Kidney (tissue), 14 donors: Measurements from ENCODE around the gene CABP4. TPM values are rescaled to one million over a fixed set of nuclear protein-coding genes. Genes with fewer than 3 reads are reported as not detected.

ENCODE experiments used
- DNase-seq, 5 donors: peaks; one replicate each; pipeline ENCODE4 v3.0.0-alpha.2; 2013 to 2020
- FAIRE-seq: peaks from 2 replicates; lab custom pipeline; 2012; peaks lifted over from hg19 to GRCh38; lab: Jason Lieb, UNC
- H3K27ac ChIP-seq, 2 donors: one replicate each; pipeline ENCODE4 v1.7.0; 2013; ENCODE audit warnings: low read depth in 2 of 2, low read length in 2 of 2, inconsistent platforms in 1 of 2
- H3K27me3 ChIP-seq: one replicate; pipeline ENCODE4 v1.7.1; 2013; ENCODE audit warnings: low read length, inconsistent platforms; ENCODE audit not compliant: control insufficient read depth, insufficient read depth
- H3K36me3 ChIP-seq, 3 donors: one replicate each; pipeline versions ENCODE4 v1.7.0 to v1.7.1; 2013; ENCODE audit warnings: low read length in 3 of 3, control low read depth in 1 of 3, inconsistent platforms in 1 of 3; ENCODE audit not compliant: insufficient read depth in 3 of 3, control insufficient read depth in 2 of 3
- H3K4me1 ChIP-seq, 3 donors: one replicate each; pipeline versions ENCODE4 v1.7.0 to v1.7.1; 2013; ENCODE audit warnings: low read length in 3 of 3, inconsistent platforms in 1 of 3, low read depth in 1 of 3; ENCODE audit not compliant: control insufficient read depth in 2 of 3, insufficient read depth in 2 of 3
- H3K4me3 ChIP-seq, 3 donors: one replicate each; pipeline versions ENCODE4 v1.7.0 to v1.8.1; 2013; ENCODE audit warnings: low read length in 3 of 3, control low read depth in 1 of 3, inconsistent platforms in 1 of 3
- H3K9ac ChIP-seq, 3 donors: one replicate each; pipeline versions ENCODE4 v1.7.0 to v1.7.1; 2013; ENCODE audit warnings: low read length in 3 of 3, control low read depth in 1 of 3, inconsistent platforms in 1 of 3
- H3K9me3 ChIP-seq, 3 donors: one replicate each; pipeline versions ENCODE4 v1.7.0 to v1.7.1; 2013; ENCODE audit warnings: low read length in 3 of 3, control low read depth in 1 of 3, inconsistent platforms in 1 of 3; ENCODE audit not compliant: control insufficient read depth in 2 of 3, insufficient read depth in 1 of 3
- intact Hi-C: fragments of 100-400 bp; cut with DNase I; formaldehyde crosslinking; loops from one replicate; pipeline ENCODE4 v1.11.1; 2022
- polyA plus RNA-seq: library from polyadenylated mRNA; stranded (reverse); fragments of 350-450 nt; fragmentation: Illumina TruSeq; extraction: RNeasy Lipid Tissue Mini Kit (QIAGEN cat#74804); gene quantifications from one replicate; pipeline ENCODE4 v1.2.3, GENCODE V29; 2014; ENCODE audit warnings: low read depth, low replicate concordance; ENCODE audit not compliant: insufficient read depth
- total RNA-seq: library from RNA; stranded (reverse); fragmentation: NEBNext Ultra II Directional; extraction: Animal tissue kit (Norgen Biotek cat#: 25700); gene quantifications from one replicate; pipeline ENCODE4 v1.2.1, GENCODE V29; 2021
- TF ChIP-seq, protein P1 (sequence below): IDR thresholded peaks from 3 replicates; pipeline ENCODE4 v1.5.1; 2012; ENCODE audit warnings: mild to moderate bottlenecking, moderate library complexity, borderline replicate concordance; ENCODE audit not compliant: insufficient read depth; ENCODE audit errors: extremely low read depth
- donor health status: control.
- donor health status: control.
- donor health status: control.
- donor health status: control.
- donor health status: control.
- donor health status: DM: yes; HTN: yes; CAD: no.
- donor health status: Normal renal cell carcinoma (clear cell type).

Gene CABP4
- total and polyA plus RNA-seq, 2 donors from 2014 or later, result 0.49 to 3.1 TPM

DNA sequence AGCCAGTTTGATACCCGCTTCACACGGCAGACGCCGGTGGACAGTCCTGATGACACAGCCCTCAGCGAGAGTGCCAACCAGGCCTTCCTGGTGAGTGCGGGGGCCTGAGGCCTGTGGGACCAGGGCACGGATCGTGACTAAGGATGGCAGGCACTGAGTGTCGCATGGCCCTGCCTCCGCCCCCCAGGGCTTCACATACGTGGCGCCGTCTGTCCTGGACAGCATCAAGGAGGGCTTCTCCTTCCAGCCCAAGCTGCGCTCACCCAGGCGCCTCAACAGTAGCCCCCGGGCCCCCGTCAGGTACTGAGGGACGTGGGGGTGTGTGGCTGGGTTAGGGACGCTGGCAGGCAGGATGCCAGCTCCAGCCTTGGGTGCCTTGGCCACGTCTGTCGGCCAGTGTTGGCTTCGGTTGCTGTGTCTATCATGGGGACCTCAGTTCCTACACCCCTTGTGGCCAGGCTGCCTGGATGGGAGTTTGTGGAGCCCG is 20.7 kb upstream of the CABP4 start:
- no peak overlapping the region for H3K27ac ChIP-seq
- FAIRE-seq (no peak), DNase-seq (no peak)
- H3K4me1 ChIP-seq, result peaks cover 0 to 3% (median 0%) of the 10 kb centered on the region in 3 donors
- no peaks in the 10 kb centered on the region for H3K9me3 ChIP-seq
- peaks cover 0 to 9% (median 8%) of the 10 kb centered on the region in 3 donors for H3K36me3 ChIP-seq
- H3K4me3 ChIP-seq, result no peak overlapping the region
- intact Hi-C loops, result no loop called here
- H3K27me3 ChIP-seq, result no peaks in the 10 kb centered on the region
- no peak overlapping the region for H3K9ac ChIP-seq
- TF ChIP-seq, protein P1, sequence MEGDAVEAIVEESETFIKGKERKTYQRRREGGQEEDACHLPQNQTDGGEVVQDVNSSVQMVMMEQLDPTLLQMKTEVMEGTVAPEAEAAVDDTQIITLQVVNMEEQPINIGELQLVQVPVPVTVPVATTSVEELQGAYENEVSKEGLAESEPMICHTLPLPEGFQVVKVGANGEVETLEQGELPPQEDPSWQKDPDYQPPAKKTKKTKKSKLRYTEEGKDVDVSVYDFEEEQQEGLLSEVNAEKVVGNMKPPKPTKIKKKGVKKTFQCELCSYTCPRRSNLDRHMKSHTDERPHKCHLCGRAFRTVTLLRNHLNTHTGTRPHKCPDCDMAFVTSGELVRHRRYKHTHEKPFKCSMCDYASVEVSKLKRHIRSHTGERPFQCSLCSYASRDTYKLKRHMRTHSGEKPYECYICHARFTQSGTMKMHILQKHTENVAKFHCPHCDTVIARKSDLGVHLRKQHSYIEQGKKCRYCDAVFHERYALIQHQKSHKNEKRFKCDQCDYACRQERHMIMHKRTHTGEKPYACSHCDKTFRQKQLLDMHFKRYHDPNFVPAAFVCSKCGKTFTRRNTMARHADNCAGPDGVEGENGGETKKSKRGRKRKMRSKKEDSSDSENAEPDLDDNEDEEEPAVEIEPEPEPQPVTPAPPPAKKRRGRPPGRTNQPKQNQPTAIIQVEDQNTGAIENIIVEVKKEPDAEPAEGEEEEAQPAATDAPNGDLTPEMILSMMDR, result no peak

DNA sequence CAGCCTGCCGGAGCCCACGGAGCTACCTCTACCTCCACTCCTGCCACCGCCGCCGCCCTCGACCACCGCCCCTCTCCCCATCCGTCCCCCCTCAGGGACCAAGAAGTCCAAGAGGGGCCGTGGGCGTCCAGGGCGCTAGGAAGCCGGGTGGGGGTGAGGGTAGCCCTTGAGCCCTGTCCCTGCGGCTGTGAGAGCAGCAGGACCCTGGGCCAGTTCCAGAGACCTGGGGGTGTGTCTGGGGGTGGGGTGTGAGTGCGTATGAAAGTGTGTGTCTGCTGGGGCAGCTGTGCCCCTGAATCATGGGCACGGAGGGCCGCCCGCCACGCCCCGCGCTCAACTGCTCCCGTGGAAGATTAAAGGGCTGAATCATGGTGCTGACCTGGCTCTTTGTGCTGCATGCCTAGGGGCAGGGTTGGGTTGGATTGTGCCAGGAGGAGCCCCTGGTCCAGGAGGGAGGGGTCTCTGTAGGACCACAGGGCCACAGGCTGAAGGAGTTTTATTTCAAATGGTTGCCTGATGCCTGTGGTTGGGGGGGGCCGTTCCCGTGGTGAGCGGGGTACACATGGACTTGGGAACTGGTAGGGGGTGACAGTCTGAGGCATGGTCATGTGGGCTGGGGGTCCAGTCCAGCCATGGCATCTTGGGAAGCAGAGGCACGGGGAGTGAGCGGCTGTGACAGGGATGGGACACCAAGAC is 20.0 kb upstream of the CABP4 start:
- H3K36me3 ChIP-seq, result peaks cover 0 to 9% (median 7%) of the 10 kb centered on the region in 3 donors
- H3K27me3 ChIP-seq, result no peaks in the 10 kb centered on the region
- H3K9me3 ChIP-seq, result no peaks in the 10 kb centered on the region
- DNase-seq (no peak), FAIRE-seq (no peak)
- no peak overlapping the region for H3K27ac ChIP-seq
- TF ChIP-seq, protein P1, result no peak
- H3K4me1 ChIP-seq, result peaks cover 0 to 4% (median 0%) of the 10 kb centered on the region in 3 donors
- no peak overlapping the region for H3K4me3 ChIP-seq
- H3K9ac ChIP-seq, result no peak overlapping the region
- intact Hi-C loops, result no loop called here

DNA sequence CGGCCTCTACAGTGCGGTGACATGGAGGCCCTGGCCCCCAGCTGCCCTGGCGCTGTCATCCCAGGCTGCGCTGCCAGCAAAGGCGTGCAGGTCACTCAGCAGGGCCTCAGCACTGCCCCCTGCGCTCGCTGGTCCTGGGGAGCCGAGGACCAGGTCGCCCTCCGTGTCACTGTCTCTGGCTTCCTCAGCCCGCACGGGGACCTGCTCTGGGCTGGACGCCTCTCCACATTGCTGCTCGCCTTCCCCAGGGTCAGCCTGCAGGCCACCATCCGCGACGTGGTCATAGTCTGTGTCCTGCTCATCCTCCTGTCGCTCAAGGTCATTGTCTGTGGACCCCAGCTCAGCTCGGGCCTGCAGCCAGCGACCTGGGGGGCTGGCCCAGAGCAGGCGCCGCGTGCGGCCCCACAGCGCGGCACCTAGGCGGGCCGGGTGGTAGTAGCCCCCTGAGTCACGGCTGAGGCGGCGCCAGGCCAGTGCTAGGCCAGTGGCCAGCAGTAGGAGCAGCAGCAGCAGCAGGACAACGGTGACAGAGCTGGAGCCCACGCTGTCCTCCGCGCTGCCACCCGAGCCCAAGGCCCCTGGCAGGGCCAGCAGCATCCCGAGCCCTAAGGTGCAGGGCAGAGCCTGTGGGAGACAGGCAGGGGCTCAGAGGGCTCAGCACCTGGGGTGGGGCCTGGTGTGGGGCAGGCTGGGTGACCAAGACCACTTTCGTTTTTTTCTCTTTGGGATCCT is 19.3 kb upstream of the CABP4 start:
- H3K36me3 ChIP-seq, result peaks cover 0 to 9% (median 7%) of the 10 kb centered on the region in 3 donors
- no peak overlapping the region for H3K9ac ChIP-seq
- H3K4me3 ChIP-seq, result no peak overlapping the region
- H3K27ac ChIP-seq, result no peak overlapping the region
- H3K4me1 ChIP-seq, result peaks cover 0 to 4% (median 0%) of the 10 kb centered on the region in 3 donors
- intact Hi-C loops, result no loop called here
- TF ChIP-seq, protein P1, result no peak
- FAIRE-seq (no peak), DNase-seq (peak in 1 of 5 donors; percentile 77)
- no peaks in the 10 kb centered on the region for H3K9me3 ChIP-seq
- no peaks in the 10 kb centered on the region for H3K27me3 ChIP-seq
